SK-N-MC (cell line): ENCODE measurements around the gene MAP7D1.

Source experiments
- DNase-seq: peaks from one replicate; pipeline ENCODE4 v3.0.0-alpha.2; 2011; ENCODE audit warnings: low read depth, low spot score
- H3K27ac ChIP-seq: fragments of 200-600 bp; sonication (generic); 2 replicates; pipeline ENCODE4 v1.5.1; 2016; ENCODE audit warnings: mixed run types
- H3K36me3 ChIP-seq: fragments of 200-600 bp; sonication (generic); 2 replicates; pipeline ENCODE4 v1.6.1; 2017; ENCODE audit warnings: antibody characterized with exemption, low read length, mixed read lengths; ENCODE audit not compliant: insufficient read depth
- H3K4me3 ChIP-seq: fragments of 200-600 bp; sonication (generic); 2 replicates; pipeline ENCODE4 v1.5.1; 2016
- H3K9ac ChIP-seq: fragments of 200-600 bp; sonication (generic); 2 replicates; pipeline ENCODE4 v1.8.0; 2017; ENCODE audit warnings: mixed run types, mixed read lengths; ENCODE audit not compliant: insufficient read length
- H3K9me3 ChIP-seq: fragments of 200-600 bp; sonication (generic); 2 replicates; pipeline ENCODE4 v1.6.1; 2017; ENCODE audit warnings: low read depth, mild to moderate bottlenecking, antibody characterized with exemption, low read length, moderate library complexity, mixed read lengths
- EZH2 ChIP-seq: fragments of 200-600 bp; sonication (generic); IDR thresholded peaks from one replicate; pipeline ENCODE4 v1.6.1; 2017; ENCODE audit warnings: antibody characterized with exemption
- FOXP2 ChIP-seq: optimal IDR thresholded peaks from 2 replicates; pipeline ENCODE3; 2011; ENCODE audit warnings: mild to moderate bottlenecking, moderate library complexity; ENCODE audit not compliant: insufficient read depth; ENCODE audit errors: extremely low read length, control extremely low read depth
- POLR2AphosphoS5 ChIP-seq: IDR thresholded peaks from 2 replicates; pipeline ENCODE4 v1.6.1; 2012; ENCODE audit warnings: mild to moderate bottlenecking, low read depth, low read length, borderline replicate concordance

MAP7D1 gene

GRCh38 chr1:36124404-36125128, 31.4 kb upstream of the MAP7D1 start:
- Histone ChIP-seq H3K27ac (no peak overlapping the region), H3K9me3 (no peaks in the 10 kb centered on the region), H3K36me3 (no peaks in the 10 kb centered on the region), H3K9ac (no peak overlapping the region), H3K4me3 (no peak overlapping the region)
- DNase-seq, result no peak
- TF ChIP-seq POLR2AphosphoS5 (no peak), EZH2 (no peak), FOXP2 (no peak)

GRCh38 chr1:36125129-36125991, 30.6 kb upstream of the MAP7D1 start, which contains the start of gene COL8A2:
Gene COL8A2 (minus strand): TSS chr1:36125222. CDS start chr1:36100242, 24,980 bp downstream.
- no peaks in the 10 kb centered on the region for H3K36me3 ChIP-seq
- H3K4me3 ChIP-seq, result no peak within 1 kb of the TSS
- H3K27ac ChIP-seq, result no peak within 1 kb of the TSS
- H3K9me3 ChIP-seq, result no peaks in the 10 kb centered on the region
- TF ChIP-seq EZH2 (no peak), FOXP2 (no peak), POLR2AphosphoS5 (no peak)
- H3K9ac ChIP-seq, result no peak within 1 kb of the TSS
- DNase-seq, result no peak

DNA sequence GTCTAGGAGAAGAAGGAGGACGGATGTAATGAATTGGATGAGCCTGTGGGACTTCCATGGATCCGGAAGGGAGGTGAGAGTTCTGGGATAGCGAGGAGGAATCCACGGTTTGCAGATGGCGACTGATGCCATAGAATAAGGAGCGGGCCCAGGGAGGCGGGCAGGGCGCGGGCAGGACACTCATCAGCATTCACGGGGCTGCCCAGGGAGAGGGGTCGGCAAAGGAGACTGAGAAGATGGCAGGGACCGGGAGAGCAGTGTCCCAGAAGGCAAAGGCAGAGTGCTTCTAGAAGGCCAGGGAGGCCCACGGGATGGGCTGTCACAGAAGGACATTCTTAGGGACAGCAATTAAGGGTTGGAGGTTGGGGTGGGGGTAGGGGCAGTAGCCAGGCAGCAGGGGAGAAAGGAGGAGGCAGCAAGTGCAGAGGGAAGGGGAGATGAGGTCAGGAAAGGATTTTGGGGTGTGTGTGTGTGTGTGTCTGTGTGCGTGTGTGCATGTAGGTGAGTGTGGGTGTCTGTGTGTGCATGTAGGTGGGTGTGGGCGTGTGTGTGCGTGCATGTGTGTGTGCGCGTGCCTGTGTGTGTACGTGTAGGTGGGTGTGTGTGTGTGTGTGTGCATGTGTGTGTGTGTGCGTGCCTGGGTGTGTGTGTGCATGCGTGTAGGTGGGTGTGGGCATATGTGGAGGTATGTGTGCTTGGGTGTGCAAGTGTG, 29.8 kb upstream of the MAP7D1 start:
- DNase-seq, result no peak
- TF ChIP-seq EZH2 (no peak), POLR2AphosphoS5 (no peak), FOXP2 (no peak)
- no peaks in the 10 kb centered on the region for H3K9me3 ChIP-seq
- H3K27ac ChIP-seq, result no peak overlapping the region
- H3K4me3 ChIP-seq, result no peak overlapping the region
- H3K9ac ChIP-seq, result no peak overlapping the region
- H3K36me3 ChIP-seq, result no peaks in the 10 kb centered on the region

DNA sequence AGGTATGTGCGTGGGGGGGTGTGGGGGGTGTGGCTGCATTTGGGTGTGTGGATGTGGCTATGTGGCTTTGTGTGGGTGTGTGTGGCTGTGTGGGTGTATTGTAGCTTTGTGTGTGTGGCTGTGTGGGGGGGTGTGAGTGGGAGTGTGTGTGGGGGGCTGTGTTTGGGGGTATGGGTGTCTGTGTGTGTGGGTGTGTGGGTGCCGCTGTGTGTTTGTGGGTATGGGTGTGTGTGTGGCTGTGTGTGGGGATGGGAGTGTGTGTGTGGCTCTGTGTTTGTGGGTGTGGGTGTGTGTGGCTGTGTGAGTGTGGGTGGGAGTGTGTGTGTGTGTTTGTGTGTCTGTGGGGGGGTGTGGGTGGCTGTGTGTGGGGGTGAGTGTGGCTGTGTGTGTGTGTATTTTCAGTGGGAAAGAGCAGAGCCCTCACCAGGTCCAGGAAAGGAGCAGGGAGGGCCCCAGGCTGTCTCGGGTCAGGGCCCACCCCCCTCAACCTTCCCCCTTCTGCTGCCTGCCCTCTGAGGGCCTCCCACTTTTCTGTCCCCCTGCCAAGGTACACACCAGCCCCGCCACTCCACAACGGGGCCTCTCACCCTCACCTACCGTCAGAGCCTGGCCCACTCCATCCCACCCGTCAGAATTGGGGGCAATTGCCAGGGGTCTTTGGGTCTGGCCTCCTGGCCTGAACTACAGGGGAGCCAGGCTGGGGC, 29.0 kb upstream of the MAP7D1 start:
- Histone ChIP-seq H3K4me3 (no peak overlapping the region), H3K9me3 (no peaks in the 10 kb centered on the region), H3K27ac (no peak overlapping the region), H3K36me3 (no peaks in the 10 kb centered on the region), H3K9ac (no peak overlapping the region)
- TF ChIP-seq EZH2 (no peak), POLR2AphosphoS5 (no peak), FOXP2 (no peak)
- DNase-seq, result no peak

GRCh38 chr1:36128126-36128904, 27.6 kb upstream of the MAP7D1 start:
- DNase-seq, result no peak

DNA sequence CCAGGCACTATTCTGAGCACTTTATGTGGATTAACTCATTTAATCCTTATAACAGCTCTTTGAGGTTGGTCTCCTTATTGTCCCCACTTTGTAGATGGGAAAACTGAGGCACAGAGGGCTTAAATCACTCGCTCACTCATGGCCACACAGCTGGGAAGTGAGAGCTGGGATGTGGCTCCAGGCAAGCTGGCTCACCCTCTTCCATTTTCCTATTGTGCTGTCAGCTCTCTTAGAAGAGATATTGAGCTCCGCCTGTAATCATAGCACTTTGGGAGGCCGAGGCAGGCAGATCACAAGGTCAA, 27.1 kb upstream of the MAP7D1 start:
- Histone ChIP-seq H3K9me3 (no peaks in the 10 kb centered on the region), H3K36me3 (no peaks in the 10 kb centered on the region), H3K4me3 (no peak overlapping the region), H3K27ac (no peak overlapping the region), H3K9ac (no peak overlapping the region)
- no peak for DNase-seq
- TF ChIP-seq POLR2AphosphoS5 (no peak), EZH2 (no peak), FOXP2 (no peak)

More at GRCh38 chr1:36128126-36128904, 27.6 kb upstream of the MAP7D1 start:
- H3K27ac ChIP-seq, result no peak overlapping the region
- no peaks in the 10 kb centered on the region for H3K36me3 ChIP-seq
- H3K9ac ChIP-seq, result no peak overlapping the region
- no peak for TF ChIP-seq POLR2AphosphoS5
- TF ChIP-seq EZH2, result no peak
- H3K4me3 ChIP-seq, result no peak overlapping the region
- no peaks in the 10 kb centered on the region for H3K9me3 ChIP-seq

- Histone ChIP-seq H3K9ac (no peak overlapping the region), H3K36me3 (peaks cover 10% of the 10 kb centered on the region), H3K4me3 (no peak overlapping the region), H3K27ac (no peak overlapping the region), H3K9me3 (no peaks in the 10 kb centered on the region)
- DNase-seq, result no peak
- TF ChIP-seq FOXP2, result no peak
- no peak for TF ChIP-seq EZH2
- no peak for TF ChIP-seq POLR2AphosphoS5
Measured at GRCh38 chr1:36132029-36132428, 23.9 kb upstream of the MAP7D1 start.

DNA sequence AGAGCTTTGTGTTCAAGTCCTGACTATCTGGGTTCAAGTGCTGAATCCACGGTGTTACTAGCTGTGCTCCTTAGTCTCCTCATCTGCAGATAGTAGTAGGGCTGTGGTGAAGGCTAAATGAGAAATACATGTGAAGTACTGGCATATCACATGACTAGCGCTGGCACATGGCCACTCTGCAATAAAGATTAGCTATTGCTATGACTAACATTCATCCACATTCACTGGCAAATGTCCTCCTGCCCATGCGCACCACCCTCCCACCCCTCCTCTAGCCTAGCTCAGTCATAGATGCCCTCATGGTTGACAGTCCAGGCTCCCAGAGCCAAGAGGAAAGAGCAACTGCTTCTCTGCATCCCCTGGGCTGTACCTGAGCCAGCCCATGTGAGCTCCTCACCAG, 22.5 kb upstream of the MAP7D1 start:
- no peak for TF ChIP-seq FOXP2
- no peak for TF ChIP-seq EZH2
- TF ChIP-seq POLR2AphosphoS5, result no peak
- Histone ChIP-seq H3K9ac (no peak overlapping the region), H3K27ac (peak overlapping the region; percentile 86; the same call in 1 of the 2 replicates), H3K9me3 (no peaks in the 10 kb centered on the region), H3K4me3 (no peak overlapping the region), H3K36me3 (peaks cover 24% of the 10 kb centered on the region)
- no peak for DNase-seq
